ENCODE measurements around the gene MGAT5B.

The MGAT5B gene

GRCh38 chr17:76918811-76919210 is 50.6 kb downstream of the MGAT5B start:
- no peak for DNase-seq (ENCODE audit: low read depth)
- TF ChIP-seq, protein P1, sequence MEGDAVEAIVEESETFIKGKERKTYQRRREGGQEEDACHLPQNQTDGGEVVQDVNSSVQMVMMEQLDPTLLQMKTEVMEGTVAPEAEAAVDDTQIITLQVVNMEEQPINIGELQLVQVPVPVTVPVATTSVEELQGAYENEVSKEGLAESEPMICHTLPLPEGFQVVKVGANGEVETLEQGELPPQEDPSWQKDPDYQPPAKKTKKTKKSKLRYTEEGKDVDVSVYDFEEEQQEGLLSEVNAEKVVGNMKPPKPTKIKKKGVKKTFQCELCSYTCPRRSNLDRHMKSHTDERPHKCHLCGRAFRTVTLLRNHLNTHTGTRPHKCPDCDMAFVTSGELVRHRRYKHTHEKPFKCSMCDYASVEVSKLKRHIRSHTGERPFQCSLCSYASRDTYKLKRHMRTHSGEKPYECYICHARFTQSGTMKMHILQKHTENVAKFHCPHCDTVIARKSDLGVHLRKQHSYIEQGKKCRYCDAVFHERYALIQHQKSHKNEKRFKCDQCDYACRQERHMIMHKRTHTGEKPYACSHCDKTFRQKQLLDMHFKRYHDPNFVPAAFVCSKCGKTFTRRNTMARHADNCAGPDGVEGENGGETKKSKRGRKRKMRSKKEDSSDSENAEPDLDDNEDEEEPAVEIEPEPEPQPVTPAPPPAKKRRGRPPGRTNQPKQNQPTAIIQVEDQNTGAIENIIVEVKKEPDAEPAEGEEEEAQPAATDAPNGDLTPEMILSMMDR (IDR thresholded peaks at IDR 0.05; ENCODE audit: low read length, missing control alignments) = no peak
- no peak overlapping the region for H3K4me3 ChIP-seq (replicated peaks; ENCODE audit: low read depth, low read length)

DNA sequence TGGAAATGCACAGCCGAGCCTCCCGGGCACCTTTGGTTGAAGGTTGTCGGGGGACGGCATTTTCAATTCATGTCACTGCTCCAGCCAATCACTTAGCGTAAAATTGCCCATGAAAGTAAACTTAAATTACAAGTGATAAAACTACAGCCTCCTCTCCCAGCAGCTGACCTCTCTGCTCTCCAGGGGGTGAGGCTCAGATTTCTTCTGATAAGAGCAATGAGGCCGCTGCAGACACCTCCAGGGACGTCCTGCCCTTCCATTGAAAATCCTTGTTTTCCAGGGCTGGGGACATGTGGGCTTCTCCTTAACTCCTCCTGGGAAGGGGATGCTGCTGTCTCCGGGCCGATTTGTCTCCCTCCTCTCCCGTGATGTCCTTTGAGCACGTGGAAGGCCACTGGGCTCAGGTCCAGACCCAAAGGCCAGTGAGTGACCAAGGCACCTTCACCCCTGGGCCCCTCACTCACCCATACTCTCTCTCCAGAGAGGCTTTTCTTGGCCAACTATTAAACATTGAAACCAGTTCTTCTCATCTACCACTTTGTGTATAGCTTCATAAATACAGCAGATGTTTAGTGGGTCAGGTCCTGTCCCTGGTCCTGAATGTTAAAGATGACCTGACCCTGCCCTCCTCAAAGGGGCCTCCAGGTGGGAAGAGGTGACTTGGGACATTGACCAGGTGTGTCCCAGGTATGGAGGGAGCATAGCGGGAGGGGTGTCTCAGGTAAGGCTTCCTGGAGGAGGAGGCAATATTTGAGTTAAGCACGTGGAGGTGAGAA is 52.3 kb downstream of the MGAT5B start:
- TF ChIP-seq, protein P1 (IDR thresholded peaks at IDR 0.05; ENCODE audit: low read length, missing control alignments) = no peak
- H3K4me3 ChIP-seq (replicated peaks; ENCODE audit: low read depth, low read length) = no peak overlapping the region
- no peak for DNase-seq (ENCODE audit: low read depth)

GRCh38 chr17:76921340-76922036 is 53.3 kb downstream of the MGAT5B start:
- no peak for DNase-seq (ENCODE audit: low read depth)
- no peak overlapping the region for H3K4me3 ChIP-seq (replicated peaks; ENCODE audit: low read depth, low read length)
- TF ChIP-seq, protein P1 (IDR thresholded peaks at IDR 0.05; ENCODE audit: low read length, missing control alignments) = no peak

- TF ChIP-seq, protein P1 (IDR thresholded peaks at IDR 0.05; ENCODE audit: low read length, missing control alignments) = no peak
- DNase-seq (ENCODE audit: low read depth) = no peak
- H3K4me3 ChIP-seq (replicated peaks; ENCODE audit: low read depth, low read length) = no peak overlapping the region
Observed at GRCh38 chr17:76922084-76922483, 53.9 kb downstream of the MGAT5B start.

- no peak for DNase-seq (ENCODE audit: low read depth)
- TF ChIP-seq, protein P1 (IDR thresholded peaks at IDR 0.05; ENCODE audit: low read length, missing control alignments) = no peak
Observed at GRCh38 chr17:76922967-76923366, 54.8 kb downstream of the MGAT5B start.

GRCh38 chr17:76923491-76923890 is 55.3 kb downstream of the MGAT5B start:
- DNase-seq (ENCODE audit: low read depth) = no peak
- H3K4me3 ChIP-seq (replicated peaks; ENCODE audit: low read depth, low read length) = no peak overlapping the region
- TF ChIP-seq, protein P1 (IDR thresholded peaks at IDR 0.05; ENCODE audit: low read length, missing control alignments) = no peak

More at GRCh38 chr17:76922967-76923366, 54.8 kb downstream of the MGAT5B start:
- H3K4me3 ChIP-seq (replicated peaks; ENCODE audit: low read depth, low read length) = no peak overlapping the region
